Progenitor cell of endocrine pancreas (in vitro differentiated cells): Measurements from ENCODE around the gene NKAIN2. TPM values are rescaled to one million over a fixed set of nuclear protein-coding genes. Genes with fewer than 3 reads are reported as not detected.

Experiments used
- DNase-seq: peaks from one replicate; pipeline ENCODE4 v3.0.0; 2021; ENCODE audit warnings: low spot score; ENCODE audit not compliant: unreplicated experiment
- H3K27ac Mint-ChIP-seq: 2 replicates; pipeline ENCODE4 v1.8.0; 2021; ENCODE audit warnings: mild to moderate bottlenecking, moderate library complexity, mixed read lengths
- H3K27me3 Mint-ChIP-seq: 2 replicates; pipeline ENCODE4 v1.8.0; 2021; ENCODE audit warnings: mixed read lengths
- H3K36me3 Mint-ChIP-seq: 2 replicates; pipeline ENCODE4 v1.8.0; 2022; ENCODE audit warnings: mixed read lengths; ENCODE audit not compliant: insufficient read depth
- H3K4me1 Mint-ChIP-seq: 2 replicates; pipeline ENCODE4 v1.8.0; 2021; ENCODE audit warnings: low read depth, mixed read lengths
- H3K4me3 Mint-ChIP-seq: 2 replicates; pipeline ENCODE4 v1.8.0; 2021; ENCODE audit warnings: low read depth, mild to moderate bottlenecking, moderate library complexity, mixed read lengths
- H3K9me3 Mint-ChIP-seq: 2 replicates; pipeline ENCODE4 v1.8.0; 2021; ENCODE audit warnings: low read depth, mixed read lengths
- total RNA-seq: library from RNA; stranded (reverse); gene quantifications from 2 replicates; pipeline ENCODE4 v1.2.1, GENCODE V29; 2021
- TF ChIP-seq, protein P1 (sequence below): fragments of 200-600 bp; sonication (generic); IDR thresholded peaks from one replicate; pipeline ENCODE4 v1.5.0; 2021; ENCODE audit warnings: antibody characterized with exemption, mild to moderate bottlenecking; ENCODE audit not compliant: unreplicated experiment

NKAIN2 gene
- total RNA-seq, 1 donor from 2014 or later, result 2.5 TPM

DNA sequence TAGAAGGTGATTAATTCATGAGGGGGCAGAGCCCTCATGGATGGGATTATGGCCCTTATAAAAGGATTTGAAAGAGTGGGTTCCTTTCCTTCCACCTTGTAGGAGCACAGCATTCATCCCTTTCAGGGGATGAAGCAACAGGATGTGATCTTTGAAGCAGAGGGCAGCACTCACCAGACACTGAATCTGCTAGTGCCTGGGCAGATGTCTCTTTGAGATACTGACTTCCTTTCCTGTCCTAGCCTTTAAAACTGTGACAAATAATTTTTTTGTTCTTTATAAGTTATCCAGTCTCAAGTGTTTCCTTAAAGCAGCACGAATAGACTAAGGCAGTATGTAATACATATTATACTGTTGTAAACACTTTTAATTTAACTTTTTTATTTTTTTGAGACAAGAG lies 620.0 kb downstream of the NKAIN2 start:
- DNase-seq, result no peak
- Mint-ChIP-seq H3K9me3 (no peaks in the 10 kb centered on the region), H3K36me3 (no peaks in the 10 kb centered on the region), H3K4me3 (no peak overlapping the region), H3K27ac (no peak overlapping the region), H3K4me1 (peaks cover 4% of the 10 kb centered on the region), H3K27me3 (no peaks in the 10 kb centered on the region)
- TF ChIP-seq, protein P1, sequence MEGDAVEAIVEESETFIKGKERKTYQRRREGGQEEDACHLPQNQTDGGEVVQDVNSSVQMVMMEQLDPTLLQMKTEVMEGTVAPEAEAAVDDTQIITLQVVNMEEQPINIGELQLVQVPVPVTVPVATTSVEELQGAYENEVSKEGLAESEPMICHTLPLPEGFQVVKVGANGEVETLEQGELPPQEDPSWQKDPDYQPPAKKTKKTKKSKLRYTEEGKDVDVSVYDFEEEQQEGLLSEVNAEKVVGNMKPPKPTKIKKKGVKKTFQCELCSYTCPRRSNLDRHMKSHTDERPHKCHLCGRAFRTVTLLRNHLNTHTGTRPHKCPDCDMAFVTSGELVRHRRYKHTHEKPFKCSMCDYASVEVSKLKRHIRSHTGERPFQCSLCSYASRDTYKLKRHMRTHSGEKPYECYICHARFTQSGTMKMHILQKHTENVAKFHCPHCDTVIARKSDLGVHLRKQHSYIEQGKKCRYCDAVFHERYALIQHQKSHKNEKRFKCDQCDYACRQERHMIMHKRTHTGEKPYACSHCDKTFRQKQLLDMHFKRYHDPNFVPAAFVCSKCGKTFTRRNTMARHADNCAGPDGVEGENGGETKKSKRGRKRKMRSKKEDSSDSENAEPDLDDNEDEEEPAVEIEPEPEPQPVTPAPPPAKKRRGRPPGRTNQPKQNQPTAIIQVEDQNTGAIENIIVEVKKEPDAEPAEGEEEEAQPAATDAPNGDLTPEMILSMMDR, result no peak

- TF ChIP-seq, protein P1, result no peak
- Mint-ChIP-seq H3K27me3 (no peaks in the 10 kb centered on the region), H3K4me3 (no peak overlapping the region), H3K9me3 (no peaks in the 10 kb centered on the region), H3K36me3 (no peaks in the 10 kb centered on the region), H3K4me1 (peaks cover 4% of the 10 kb centered on the region), H3K27ac (no peak overlapping the region)
- no peak for DNase-seq
Observed at GRCh38 chr6:124430740-124431318, 627.2 kb downstream of the NKAIN2 start.

DNA sequence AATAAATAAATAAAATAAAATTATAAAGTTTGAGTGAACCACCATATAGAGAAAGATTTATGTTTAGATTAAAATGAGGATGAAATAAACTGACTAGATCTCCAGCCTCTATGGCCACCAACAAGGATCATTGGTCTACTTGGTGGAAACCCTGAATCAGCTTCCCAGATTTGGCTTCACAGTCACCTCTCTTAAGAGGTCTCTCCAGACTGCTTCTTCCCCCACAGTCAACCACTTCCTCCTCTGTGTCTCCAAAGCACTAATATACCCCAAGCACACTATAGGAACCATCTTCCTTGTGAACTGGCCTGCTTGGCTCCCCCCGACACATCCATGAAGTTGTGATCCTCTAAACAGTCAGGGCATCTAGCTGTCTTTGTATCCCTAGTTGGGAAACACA lies 629.0 kb downstream of the NKAIN2 start:
- TF ChIP-seq, protein P1, result no peak
- no peaks in the 10 kb centered on the region for H3K27me3 Mint-ChIP-seq

DNA sequence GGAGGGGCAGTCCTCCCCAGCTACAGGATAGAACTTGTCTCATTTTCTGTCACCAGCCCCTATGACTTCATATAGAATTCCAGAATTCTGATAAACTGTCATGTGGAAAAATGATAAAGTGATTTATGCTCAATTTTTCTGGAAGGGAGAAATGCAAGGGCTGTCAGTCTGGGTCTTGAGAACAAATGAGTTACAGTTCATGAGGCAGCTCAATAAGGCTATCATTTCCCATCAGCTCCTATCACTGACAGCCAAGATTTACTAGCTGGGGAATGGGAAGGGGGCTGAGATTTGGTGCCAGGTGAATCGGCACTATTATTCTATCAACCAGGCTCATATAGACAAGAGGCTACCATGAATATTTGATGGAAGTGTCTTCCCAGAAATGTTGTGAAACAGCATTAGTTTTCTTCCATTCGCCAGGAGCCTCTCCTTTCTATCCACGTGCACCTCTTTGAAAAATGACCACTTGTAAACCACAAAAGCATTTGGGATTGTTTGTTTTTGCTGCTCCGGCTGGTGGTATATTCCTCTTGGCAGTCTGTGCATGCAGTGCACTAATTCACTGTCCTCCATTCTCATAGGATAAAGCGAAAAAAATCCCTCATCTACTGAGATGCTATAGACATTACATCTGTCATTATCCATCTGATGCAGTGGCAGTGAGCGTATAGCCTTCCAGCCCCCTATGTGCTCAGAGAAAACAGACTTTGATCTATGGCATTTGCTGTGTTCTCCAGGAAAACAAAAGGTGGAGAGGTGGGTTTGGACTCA lies 629.9 kb downstream of the NKAIN2 start:
- Mint-ChIP-seq H3K27me3 (no peaks in the 10 kb centered on the region), H3K4me3 (no peak overlapping the region), H3K4me1 (peaks cover 7% of the 10 kb centered on the region), H3K36me3 (no peaks in the 10 kb centered on the region), H3K9me3 (no peaks in the 10 kb centered on the region), H3K27ac (no peak overlapping the region)
- DNase-seq, result no peak
- TF ChIP-seq, protein P1, result no peak

More for the DNA sequence above, 629.0 kb downstream of the NKAIN2 start:
- Mint-ChIP-seq H3K4me3 (no peak overlapping the region), H3K9me3 (no peaks in the 10 kb centered on the region), H3K27ac (no peak overlapping the region), H3K36me3 (no peaks in the 10 kb centered on the region), H3K4me1 (peaks cover 4% of the 10 kb centered on the region)
- DNase-seq, result no peak

DNA sequence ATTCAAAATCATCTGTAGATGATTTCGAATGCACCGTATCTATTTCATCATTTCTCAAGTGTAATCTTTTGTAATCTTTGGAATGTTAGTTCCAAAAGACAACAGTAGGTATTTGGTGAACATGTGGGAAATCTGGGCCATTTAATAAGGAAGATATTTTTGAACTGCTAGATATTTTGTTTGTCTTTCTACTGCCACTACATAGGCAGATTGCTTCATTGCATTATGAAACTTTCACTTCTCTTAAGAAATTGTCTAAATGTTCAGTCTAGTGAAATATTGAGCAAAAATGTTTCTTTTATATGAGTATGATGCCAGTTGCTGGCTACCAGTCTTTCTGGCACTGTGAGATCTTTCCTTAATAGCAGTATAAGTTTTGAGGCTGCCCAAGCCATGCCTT lies 630.8 kb downstream of the NKAIN2 start:
- no peaks in the 10 kb centered on the region for H3K36me3 Mint-ChIP-seq
- H3K4me1 Mint-ChIP-seq, result peaks cover 8% of the 10 kb centered on the region
- no peaks in the 10 kb centered on the region for H3K27me3 Mint-ChIP-seq
- H3K27ac Mint-ChIP-seq, result no peak overlapping the region
- H3K4me3 Mint-ChIP-seq, result no peak overlapping the region
- TF ChIP-seq, protein P1, result no peak
- H3K9me3 Mint-ChIP-seq, result no peaks in the 10 kb centered on the region
- no peak for DNase-seq
